BE2C (cell line): ENCODE measurements around the gene PPFIBP2.

Experiments
- DNase-seq: peaks from one replicate; pipeline ENCODE4 v3.0.0-alpha.2; 2020
- H3K27me3 ChIP-seq: fragments of 250-450 bp; sonication (Bioruptor Pico); 2 replicates; pipeline ENCODE4 v1.5.1; 2020; ENCODE audit warnings: mild to moderate bottlenecking
- H3K36me3 ChIP-seq: fragments of 250-450 bp; sonication (Bioruptor Pico); 2 replicates; pipeline ENCODE4 v1.5.1; 2020; ENCODE audit warnings: mild to moderate bottlenecking
- H3K4me1 ChIP-seq: fragments of 250-450 bp; sonication (Bioruptor Pico); 2 replicates; pipeline ENCODE4 v1.5.1; 2020
- H3K4me3 ChIP-seq: 2 replicates; pipeline ENCODE4 v1.5.1; 2011; ENCODE audit warnings: low read depth, low read length
- H3K9me3 ChIP-seq: fragments of 250-450 bp; sonication (Bioruptor Pico); 2 replicates; pipeline ENCODE4 v1.5.1; 2020
- CTCF ChIP-seq: IDR thresholded peaks from 2 replicates; pipeline ENCODE4 v1.5.1; 2012; ENCODE audit warnings: mild to moderate bottlenecking, low read depth, low read length

Gene PPFIBP2

DNA sequence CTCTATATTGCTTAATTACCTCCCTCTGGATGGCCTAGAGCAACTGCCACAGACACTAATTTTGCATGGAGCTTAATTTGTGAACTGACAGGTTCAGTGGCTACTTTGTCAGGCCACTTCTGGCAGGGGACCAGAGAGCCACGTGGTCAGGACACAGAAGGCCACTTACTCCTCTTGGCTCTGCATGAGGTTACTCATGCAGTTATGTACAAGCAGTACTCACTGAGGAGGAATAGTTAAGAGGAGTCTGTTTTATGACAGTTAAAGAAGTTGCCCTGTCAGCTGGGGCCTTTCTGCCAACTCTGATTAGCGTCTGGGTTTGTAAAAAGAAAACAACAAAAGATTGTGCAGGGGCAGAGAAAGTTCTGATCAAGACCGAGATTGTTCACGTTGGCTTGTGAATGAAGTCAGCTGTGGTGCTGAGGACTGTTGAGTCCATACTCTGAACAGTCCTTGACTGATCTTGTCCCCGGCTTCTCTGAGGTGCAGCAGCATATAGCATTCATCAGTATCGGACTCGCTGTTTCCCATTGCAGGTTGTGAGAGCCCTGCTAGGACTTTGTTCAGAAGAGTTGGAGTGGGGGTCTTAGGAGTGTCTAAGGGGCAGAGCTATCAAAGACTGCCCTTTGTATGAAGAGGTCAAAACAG, 41.4 kb downstream of the PPFIBP2 start:
- Histone ChIP-seq H3K27me3 (no peaks in the 10 kb centered on the region), H3K9me3 (no peaks in the 10 kb centered on the region), H3K4me3 (no peak overlapping the region), H3K4me1 (0 out of 2 replicates have a peak, but pooled peaks cover 11% of the 10 kb centered on the region), H3K36me3 (no peaks in the 10 kb centered on the region)
- DNase-seq = peak; percentile 27
- no peak for TF ChIP-seq CTCF

DNA sequence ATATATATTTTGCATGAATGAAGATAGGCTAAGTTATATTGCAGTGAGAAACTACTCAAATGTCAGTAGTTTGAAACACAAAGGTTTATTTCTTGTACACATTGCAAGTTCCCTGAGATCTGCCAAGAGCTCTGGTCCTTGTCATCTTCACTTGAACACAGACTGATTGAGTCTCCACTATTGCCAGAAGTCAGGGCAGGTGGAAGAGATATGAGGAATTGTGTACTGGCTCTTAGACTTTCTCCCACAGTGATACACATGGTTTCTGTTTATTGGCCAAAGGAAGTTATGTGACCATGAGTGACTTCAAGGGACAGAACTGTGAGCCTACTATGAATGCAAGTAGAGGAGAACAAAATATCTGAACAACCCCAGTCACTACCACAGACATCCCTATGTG, 44.2 kb downstream of the PPFIBP2 start:
- Histone ChIP-seq H3K27me3 (no peaks in the 10 kb centered on the region), H3K4me3 (no peak overlapping the region), H3K36me3 (no peaks in the 10 kb centered on the region), H3K4me1 (peaks cover 17% of the 10 kb centered on the region), H3K9me3 (no peaks in the 10 kb centered on the region)
- no peak for DNase-seq
- no peak for TF ChIP-seq CTCF

GRCh38 chr11:7559398-7560283, 45.8 kb downstream of the PPFIBP2 start:
- H3K9me3 ChIP-seq = no peaks in the 10 kb centered on the region
- no peak for TF ChIP-seq CTCF
- DNase-seq = no peak
- H3K4me3 ChIP-seq = no peak overlapping the region
- H3K36me3 ChIP-seq = no peaks in the 10 kb centered on the region
- no peaks in the 10 kb centered on the region for H3K27me3 ChIP-seq
- H3K4me1 ChIP-seq = peaks cover 15% of the 10 kb centered on the region

DNA sequence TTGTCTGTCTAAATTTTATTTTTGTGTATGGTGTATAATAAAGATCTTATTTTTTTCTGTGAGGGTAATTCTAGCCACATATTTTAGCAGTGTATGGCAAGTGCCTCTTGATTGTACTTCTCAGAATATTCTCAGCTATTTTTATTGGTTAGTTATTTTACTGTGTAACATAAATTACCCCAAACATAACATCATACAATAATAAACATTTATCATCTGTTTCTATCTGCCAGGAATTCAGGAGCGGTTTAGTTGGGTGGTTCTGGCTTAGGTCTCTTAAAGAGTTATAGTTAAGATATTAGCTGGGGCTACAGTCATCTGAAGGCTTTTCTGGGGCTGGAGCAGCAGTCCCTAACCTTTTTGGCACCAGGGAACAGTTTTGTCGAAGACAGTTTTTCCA, 47.8 kb downstream of the PPFIBP2 start:
- no peaks in the 10 kb centered on the region for H3K27me3 ChIP-seq
- TF ChIP-seq CTCF = no peak
- peaks cover 6% of the 10 kb centered on the region for H3K4me1 ChIP-seq
- H3K9me3 ChIP-seq = no peaks in the 10 kb centered on the region
- no peak overlapping the region for H3K4me3 ChIP-seq
- no peaks in the 10 kb centered on the region for H3K36me3 ChIP-seq
- no peak for DNase-seq

- no peaks in the 10 kb centered on the region for H3K27me3 ChIP-seq
- H3K36me3 ChIP-seq = no peaks in the 10 kb centered on the region
- no peak overlapping the region for H3K4me3 ChIP-seq
- H3K9me3 ChIP-seq = no peaks in the 10 kb centered on the region
- TF ChIP-seq CTCF = no peak
- peaks cover 6% of the 10 kb centered on the region for H3K4me1 ChIP-seq
- peak; percentile 47 for DNase-seq
These were observed 49.5 kb downstream of the PPFIBP2 start for GRCh38 chr11:7563281-7563680.

- DNase-seq = no peak
- Histone ChIP-seq H3K27me3 (no peaks in the 10 kb centered on the region), H3K4me3 (no peak overlapping the region), H3K4me1 (peaks cover 6% of the 10 kb centered on the region), H3K36me3 (no peaks in the 10 kb centered on the region), H3K9me3 (no peaks in the 10 kb centered on the region)
- no peak for TF ChIP-seq CTCF
These were observed 51.0 kb downstream of the PPFIBP2 start for GRCh38 chr11:7564803-7565202.
